ENCODE data around the gene LMO1.

LMO1 gene
- total RNA-seq: 0 reads per million in 2 donors

GRCh38 chr11:8263769-8264410 lies at the start of gene LMO1:
Gene LMO1, minus strand, starts transcription at chr11:8263878. Its CDS starts 516 bp downstream, at chr11:8263362.
- no peak for DNase-seq

DNA sequence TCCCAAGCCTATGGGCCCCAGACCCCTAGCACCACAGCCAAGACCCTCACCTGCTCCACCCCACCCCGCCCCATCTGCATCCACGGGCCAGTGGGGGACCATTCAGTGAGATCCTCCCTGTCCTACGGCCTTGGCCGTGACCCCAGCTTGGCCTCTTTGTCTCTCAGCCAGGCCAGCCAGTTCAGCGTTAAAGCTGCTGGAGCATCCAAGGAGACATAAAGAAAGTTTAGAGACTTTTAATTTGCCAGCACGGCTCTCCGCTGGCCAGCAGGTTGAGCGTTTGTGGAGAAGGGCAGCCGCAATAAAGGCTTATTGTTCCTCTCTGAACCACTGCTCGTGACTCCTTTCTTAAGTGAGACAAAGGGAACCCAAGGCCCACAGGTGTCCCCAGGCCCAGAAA lies 49.3 kb upstream of the LMO1 start:
- no peak for DNase-seq

GRCh38 chr11:8311366-8311765 lies 47.7 kb upstream of the LMO1 start:
- no peak for DNase-seq

DNA sequence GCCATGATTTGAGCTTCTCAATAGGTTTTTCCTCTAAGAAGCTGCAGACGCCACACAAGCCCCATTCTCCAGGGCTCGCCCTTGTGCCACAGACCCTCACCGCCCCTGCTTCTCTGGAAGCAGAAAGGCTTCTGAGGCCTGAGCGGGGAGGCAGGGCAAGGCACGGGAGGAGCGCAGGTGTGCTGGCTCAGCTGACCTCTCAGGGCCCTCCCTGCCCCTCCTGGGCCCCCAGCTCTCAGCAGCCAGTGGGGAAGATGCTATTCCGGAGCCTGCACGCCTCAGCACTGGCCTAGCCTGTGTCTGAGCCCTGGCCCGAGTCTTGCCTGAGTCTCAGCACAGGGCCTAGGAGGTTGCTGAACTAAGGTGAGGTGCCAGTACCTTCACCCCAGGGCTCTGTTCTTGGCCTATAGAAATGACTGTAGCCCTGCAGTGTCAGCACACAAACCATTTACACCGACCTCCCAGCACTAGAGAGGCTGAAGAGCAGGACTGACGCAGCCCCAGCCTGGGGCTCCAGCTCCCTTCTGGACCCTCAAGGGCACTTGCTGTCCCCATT lies 47.1 kb upstream of the LMO1 start:
- DNase-seq: no peak

DNA sequence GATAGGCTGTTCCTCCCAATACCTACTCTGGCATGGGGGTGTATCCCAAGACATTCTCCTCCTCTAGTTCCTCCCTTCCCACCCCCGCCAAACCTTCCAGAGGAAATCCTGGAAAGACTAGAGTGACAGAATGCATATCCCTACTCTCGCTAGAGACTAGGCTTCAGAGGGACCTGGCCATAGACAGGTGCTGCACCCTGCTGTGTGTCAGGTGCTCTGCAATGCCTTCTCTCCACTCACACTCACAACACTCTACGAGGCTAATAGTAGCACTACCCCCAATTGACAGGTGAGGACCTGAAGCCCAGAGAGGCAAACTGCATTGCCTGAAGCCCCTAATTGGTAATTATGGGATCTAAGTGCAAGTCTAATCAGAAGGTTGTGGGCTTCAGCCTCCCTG lies 46.2 kb upstream of the LMO1 start:
- no peak for DNase-seq

GRCh38 chr11:8309311-8309710 lies 45.6 kb upstream of the LMO1 start:
- no peak for DNase-seq

GRCh38 chr11:8307601-8308000 lies 43.9 kb upstream of the LMO1 start:
- DNase-seq: no peak

DNA sequence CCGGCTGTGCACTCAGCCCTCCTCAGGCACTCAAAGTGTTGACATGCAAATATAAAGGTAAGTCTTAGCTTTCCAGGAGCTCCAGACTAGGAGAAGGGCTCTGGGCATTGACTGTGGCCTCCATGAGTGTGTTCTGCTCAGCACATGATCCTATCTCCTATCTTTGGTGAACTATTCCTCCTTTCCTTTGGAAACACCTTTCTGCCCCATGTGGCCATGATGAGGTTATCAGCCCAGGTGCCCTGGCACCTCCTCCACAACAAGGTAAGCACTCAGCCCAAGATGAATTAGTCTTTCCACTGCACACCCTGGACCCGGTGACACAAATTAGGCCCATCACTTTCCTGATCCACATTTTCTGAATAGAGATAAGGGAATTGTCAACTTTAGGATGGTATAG lies 37.9 kb upstream of the LMO1 start:
- DNase-seq: no peak

DNA sequence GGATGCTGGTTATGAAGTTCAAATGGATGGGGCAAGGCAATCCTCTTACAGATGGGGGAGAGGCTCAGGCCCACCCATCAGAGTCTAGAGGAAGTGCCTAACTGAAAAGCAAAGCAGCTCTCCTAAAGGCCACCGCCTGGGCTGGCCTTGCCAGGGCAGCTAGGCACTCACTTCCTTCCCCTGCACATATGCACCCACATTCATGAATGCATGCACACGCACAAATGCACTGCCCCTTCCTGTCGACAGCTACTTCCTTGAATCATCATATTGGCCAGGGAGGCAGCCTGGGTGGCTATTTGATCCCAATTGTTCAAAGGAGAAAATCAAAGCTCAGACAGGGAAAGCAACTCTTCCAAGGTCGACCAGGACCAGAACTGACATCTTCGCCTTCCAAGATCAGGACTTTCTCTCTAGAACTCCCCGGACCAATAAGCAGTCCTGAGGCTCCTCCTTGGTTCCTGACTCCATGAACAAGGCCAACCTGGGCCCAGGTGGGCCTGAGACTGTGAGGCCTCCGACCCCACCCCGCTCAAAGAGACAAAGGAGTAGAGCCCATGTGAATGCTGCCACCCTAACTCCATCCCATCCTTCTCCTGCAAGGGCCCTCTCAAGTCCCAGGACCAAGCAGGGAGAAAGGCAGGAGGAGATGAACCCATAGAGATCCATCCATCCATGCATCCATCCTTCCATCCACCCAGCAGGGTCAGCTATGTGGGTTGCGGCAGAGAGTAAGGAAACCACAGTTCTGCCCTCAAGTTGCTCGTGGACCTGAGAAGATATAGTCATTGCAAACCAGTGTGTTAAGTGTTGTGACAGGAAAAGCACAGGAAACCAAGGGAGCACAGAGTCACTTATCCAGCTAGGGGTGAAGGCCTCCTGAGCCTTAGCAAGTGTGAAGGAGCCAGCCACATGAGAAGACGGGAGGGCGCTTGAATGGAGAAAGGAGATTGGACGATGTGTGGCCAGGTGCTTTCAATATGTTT lies 35.4 kb upstream of the LMO1 start:
- DNase-seq: no peak

DNA sequence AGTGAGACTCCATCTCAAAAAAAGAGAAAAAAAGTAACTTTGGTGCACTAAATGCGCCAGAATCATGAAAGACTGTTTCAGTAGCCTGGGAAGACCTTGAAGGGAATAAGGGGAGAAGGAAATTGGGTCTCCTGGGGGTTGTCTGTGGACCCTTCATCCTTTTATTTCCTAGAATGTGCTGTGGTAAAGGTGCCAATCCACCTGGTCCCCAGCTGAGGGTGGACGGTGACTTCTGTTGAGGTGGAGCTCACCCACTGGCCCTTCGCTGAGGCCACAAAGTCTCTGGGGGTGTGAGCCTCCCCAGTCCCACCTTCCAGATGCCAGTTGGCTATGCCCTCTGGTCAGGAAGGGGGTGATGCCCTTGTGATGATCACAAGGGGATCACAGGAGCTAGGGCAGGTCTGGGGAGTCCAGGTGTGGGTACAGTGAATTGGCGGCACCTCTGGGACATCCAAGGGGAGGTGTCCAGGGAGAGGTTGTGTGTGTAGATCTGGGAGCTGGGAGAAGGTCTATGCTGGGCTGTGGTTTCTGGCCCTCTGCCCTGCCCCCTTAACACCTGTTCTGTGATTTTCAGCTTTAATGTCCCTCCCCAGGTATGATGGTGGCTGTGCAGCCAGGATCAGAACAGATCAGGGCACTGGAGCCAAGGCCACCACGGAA lies 34.2 kb upstream of the LMO1 start:
- no peak for DNase-seq

DNA sequence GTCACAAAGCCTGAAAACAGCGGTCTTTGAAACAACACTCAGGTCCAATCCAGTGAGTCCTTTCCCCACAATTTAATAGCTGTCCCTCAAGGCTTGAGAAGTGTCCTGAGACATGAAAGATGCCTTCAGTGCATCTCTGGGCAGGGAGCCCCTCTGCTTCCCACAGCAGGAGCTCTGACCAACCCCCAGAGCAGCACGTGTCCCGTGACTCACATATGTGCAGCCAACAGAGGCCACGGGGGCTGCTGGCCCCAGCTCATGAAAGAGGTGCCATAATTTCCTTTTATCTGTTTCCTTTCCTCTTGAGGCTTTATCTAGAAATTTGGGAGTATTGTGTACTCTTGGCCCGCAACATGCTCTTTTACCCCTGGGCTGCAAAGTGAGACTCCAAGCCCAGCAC lies 33.2 kb upstream of the LMO1 start:
- no peak for DNase-seq

DNA sequence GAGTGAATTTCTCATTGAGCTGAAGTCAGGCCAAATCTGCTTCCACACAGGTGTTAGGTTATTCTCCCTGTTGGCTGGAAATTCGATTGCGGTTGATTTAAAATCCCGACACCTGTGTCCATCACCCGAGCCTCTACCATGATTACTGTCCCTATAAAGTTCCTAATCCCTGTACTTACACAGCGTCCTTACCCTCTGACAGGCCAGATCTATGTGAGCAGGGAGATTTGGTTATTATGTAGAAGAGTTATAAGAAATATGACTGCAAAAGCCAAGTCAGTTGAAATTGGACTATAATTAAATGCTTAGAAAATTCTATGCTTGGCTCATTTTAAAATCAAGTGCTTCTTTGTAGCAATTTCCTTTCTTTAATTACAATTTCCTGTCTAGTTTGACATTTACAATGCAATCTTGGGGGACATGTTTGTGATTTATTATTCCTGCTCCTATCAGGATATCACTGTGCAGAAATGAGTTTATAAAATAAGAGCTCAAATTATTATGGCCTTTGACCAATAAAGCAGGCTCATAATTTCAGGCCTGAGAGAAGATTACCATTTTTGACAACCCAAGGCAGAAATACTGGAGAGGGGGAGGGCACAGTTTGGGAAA lies 32.5 kb upstream of the LMO1 start:
- DNase-seq: no peak

GRCh38 chr11:8294251-8294935 lies 30.7 kb upstream of the LMO1 start:
- no peak for DNase-seq

- no peak for DNase-seq
Measured at GRCh38 chr11:8293171-8293570, 29.5 kb upstream of the LMO1 start.

GRCh38 chr11:8292351-8292750 lies 28.7 kb upstream of the LMO1 start:
- DNase-seq: no peak

- no peak for DNase-seq
Measured at GRCh38 chr11:8291421-8292350, 28.0 kb upstream of the LMO1 start.

DNA sequence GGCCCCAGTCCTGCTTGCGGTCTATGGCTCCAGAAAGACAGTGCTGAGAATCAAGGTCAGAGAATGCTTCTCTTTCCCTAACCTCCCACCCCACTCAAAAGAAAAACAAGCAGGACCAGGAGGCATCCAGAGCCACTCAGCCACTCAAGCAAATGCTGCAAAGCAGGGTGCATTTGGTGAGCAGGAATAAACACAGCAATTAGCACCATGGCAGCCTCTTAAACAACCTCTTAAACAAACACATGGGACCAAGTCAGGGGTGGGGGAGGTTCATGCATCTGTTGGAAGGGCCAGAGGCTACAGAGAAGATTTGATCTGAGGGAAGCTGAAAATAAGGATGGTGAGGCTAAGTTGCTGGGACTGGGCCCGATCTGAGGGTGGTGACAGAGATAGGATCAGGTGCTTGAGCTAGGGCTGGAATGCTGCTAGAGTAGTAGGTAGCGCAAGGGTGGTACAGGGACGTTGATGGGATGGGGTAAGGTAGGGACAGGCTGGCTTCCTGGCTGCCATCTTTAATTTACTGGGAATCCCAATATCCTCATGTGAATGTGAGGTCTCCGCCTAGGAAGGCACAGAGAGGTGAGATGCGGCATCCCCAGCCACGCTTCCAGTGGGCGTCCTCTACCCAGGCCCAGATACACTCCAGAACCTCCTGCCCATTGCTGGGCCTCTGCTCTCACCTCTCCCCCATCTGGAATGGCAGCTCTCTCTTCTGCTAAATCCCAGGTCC lies 26.6 kb upstream of the LMO1 start:
- DNase-seq: no peak

GRCh38 chr11:8289492-8289918 lies 25.8 kb upstream of the LMO1 start:
- no peak for DNase-seq

DNA sequence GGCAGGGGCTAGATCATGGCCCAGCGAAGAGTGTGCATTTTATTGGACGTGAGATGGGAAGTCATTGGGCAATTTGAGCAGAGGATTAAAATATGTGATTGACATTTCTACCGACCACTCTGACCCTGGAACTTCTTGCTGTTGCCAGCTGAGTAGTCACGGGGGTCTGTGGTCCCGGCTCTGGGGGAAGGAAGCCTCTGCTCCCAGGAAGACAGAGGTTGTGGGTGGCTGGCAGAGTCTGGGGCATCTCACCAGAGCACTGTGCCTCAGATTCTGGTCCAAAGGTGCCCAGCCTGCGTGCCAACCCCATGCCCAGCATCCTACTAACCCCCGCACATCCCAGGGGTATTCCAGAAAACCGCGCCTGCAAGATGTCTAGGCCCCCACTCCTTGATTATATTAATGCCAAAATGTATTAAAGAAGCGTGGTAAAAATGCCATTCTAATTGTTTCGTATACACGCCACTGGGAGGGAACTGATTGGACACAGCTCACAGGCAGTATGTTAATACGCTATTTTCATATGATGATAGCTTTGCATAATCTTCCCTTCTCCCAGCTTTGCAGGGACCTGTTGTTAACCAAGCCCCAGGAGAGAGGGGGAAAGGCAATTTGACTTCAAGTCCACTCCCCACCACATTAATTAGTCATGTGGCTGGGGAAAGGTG lies 25.3 kb upstream of the LMO1 start:
- no peak for DNase-seq
